GM21786 (cell line): ENCODE measurements around the gene CDH22.

Experiments used
- ATAC-seq: cut with Tn5 transposase; IDR thresholded peaks from one replicate; pipeline ENCODE4 v1.9.1; 2021; ENCODE audit not compliant: unreplicated experiment

CDH22 gene

DNA sequence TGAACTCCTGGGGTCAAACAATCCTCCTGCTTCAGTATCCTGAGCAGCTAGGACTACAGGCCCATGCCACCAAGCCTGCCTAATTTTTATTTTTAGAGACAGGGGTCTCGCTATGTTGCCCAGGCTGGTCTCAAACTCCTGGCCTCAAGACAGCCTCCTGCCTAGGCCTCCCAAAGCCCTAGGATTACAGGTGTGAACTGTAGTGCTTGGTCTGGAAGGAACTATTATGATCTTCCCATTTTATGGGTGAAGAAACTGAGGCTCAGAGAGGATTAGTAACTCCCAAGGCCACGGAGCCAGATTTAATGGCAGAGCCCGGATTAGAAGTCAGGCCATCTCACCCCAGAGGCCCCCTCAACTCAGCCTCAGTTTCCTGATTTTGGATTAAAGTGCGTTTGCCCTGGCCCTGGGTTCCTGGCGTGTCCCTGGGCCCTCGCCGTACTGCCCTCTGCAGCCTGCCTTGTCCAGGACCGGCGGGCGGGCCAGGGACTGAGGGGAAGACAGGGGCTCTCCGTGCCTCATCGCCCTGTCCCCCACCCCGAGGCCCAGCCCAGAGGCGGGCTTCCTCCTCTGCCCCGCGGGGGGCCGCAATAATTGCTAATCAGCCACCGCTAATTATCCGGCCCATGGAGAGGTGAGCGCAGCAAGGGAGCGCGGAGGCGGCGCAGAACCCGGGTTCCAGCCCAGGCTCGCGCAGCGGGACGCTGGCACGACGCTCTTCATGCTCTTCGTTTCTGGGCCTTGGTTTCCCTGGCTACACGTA lies 155.3 kb downstream of the CDH22 start:
- ATAC-seq, result no peak

DNA sequence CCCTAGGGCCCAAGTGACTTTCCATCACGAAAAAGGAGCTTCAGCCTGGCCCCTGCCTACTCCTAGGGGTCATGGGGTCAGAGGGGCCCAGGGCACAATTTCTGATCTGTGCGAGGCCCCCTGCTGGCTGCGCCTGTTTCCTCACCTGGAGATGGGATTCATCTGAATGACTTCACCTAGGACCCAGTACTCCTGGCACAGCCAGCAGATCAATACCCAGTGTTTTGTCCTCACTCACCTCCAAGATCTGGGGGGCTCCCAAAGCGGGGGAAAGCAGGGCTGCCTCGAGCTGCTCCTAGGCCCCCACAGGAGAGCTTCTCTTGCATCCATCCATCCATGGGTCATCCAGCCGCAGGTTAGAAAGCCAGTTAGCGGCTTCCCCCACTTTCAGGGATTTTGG lies 156.4 kb downstream of the CDH22 start:
- no peak for ATAC-seq

DNA sequence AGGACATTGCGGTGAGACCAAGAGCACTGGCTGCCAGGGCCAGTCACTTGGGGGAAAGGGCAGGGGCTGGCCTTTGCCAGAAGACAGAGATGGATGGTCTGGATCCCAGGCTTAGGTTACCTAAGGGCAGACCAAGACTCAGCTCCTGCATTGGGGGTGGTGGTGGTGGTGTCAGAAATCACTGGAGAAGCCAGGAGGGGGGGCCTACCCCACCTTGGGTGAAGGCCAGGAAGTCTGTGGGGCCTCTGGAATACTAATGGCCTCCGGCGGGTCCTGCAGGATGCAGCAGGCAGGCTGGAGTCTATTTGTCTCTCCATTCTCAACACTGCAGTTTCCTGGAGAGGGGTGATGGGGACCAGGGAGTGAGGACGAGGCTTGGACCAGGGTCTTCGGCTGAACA lies 157.4 kb downstream of the CDH22 start:
- ATAC-seq, result no peak

DNA sequence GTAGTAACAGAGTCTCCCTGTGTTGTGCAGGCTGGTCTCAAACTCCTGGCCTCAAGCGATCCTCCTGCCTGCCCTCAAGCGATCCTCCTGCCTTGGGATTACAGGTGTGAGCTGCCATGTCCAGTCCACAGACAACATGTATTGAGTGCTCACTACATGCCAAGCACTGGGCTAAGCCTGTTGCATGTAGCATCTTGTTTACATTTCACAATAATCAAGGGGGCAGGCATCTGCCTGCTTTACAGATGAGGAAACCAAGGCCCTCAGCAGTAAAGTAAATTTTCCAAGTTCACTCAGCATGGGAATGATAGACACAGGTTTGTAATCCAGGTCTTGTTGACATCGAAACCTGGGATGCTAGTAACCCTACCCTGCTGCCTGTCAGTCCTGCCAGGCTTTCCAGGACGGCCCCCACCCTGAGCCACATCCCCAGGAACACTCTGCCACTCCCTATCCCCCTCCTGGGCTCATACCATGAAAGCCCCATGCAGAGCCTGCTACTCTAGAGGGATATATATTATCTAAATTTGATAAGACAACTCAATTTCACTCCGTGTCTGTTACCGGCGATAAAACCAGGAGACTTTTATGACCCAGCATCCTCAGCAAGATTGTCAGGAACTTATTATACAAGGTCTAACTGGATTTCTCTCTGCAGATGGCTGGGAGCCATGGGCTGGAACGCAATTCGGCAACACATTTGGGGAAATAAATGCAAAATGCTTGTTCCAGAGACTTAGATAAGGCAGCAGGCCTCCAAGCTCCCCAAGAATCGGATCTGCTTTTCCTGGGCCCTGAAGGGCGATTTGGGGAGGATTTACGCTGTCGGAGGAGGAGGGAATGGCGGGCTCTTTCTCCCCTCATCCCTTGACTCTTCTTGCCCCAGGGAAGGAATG lies 159.7 kb downstream of the CDH22 start:
- no peak for ATAC-seq

DNA sequence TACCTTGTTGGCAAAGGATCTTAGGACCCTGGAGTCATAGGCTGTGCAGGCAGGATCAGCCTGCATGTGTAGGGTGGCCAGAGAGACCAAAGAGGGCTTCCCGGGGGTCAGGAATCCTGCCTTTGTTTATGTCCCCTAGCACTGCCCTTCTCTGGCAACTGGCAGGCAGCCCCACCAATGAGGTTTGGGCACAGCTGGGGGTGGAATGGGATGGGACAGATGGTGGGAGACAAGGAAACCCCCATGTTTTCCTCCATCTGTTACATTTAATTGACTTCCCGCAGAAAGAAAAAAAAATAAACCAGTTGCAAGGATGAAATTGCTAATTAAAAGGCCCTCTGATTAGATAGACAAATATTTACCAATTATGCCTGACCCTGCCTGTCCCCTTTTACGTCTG lies 162.6 kb downstream of the CDH22 start:
- no peak for ATAC-seq

DNA sequence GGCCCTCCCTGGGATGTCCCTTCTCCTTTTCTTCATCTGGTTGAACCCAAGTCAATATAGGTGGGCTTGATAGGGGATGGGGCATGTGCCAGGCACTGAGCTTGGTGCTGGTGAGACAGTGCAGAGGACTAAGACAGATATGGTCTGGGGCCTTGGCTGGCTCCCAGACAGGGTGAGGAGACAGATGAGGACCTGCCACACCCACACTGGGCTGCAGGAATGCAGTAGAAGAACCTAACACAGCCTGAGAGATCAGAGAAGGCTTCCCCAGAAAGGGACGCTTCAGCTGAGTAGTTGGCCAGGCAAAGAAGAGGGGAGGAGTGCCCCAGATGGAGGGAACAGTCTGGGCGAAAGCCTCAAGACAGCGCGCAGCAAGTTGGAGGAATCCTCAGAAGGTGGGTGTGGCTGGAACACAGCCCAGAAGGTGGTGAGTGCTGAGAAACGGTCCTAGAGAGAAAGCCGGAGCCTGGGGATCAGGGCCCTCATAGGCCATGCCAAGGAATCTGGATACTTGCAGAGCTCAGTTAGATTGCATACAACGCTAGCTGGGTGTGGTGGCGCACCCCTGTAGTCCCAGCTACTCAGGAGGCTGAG lies 163.8 kb downstream of the CDH22 start:
- no peak for ATAC-seq

DNA sequence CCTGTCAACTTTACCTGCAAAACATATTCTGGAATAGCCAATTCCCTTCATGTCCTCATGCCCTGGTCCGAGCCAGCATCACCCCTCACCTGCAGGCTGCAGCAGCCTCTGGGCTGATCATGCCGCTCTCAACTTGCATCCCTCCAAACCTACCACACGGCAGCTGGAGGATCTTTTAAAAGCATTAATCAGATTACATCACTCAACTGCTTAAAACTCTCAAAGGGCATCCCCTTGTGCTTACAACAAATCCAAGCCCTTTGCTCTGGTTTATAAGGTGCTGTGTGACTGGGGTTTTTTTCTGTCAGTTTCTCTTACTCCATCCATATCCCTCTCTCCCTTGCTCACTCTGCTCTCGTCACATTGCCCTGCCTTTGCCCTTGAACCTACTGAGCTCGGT lies 166.2 kb downstream of the CDH22 start:
- ATAC-seq, result no peak

DNA sequence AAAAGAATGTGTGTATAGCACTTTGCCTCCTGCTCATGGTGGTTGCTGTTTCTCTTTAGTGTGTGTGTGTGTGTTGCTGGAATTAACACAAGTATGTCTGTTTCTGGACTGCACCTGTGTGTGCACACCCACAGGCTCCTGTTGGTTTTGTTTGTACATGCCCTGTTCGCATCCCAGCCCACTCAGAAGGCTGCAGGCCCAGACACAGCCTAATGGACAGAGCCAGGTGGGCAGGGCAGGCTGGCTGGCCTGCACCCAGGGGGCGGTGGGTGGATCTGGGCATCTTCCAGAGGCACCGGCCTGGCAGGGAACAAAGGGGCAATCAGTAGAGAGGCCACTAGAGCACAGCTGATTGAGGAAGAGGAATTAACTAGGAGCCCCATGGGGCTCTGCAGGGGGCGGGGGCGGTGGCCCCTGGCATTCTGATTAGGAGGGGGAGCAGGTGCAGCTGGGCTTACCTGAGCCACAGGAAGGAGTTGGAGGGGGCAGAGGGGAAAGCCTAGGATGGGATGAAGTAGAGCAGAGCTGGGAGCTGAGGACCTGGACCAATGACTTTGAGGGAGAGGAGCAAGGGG lies 168.3 kb downstream of the CDH22 start:
- no peak for ATAC-seq

DNA sequence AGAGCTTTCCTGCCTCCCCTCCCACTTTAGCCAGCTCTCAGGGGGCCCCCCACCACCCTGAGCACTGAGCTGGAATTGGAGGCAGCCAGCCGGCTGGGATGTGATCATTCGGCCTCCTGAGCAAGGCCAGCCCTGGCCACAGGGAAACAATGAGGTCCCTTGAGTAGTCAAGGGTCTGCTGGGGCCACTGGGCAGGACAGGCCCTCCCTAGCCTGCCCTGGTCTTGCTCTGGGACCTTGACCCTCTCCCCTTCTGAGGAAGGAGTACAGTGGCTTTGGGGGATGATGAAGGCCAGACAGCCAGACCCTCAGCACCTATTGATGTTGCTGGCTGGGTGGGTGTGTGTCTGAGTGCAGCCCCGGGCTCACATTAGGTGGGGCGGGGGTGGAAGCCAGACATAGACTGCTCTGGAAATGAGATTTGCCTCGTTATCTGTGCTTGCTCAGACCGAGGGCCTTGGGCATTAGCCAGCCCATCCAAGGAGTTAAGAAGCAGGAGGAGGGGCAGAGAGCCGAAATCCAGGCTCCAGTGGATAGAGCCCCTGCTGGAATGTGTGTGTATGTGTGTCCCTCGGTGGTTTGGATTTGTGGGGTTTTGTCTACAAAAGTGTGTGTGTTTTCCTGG lies 168.9 kb downstream of the CDH22 start:
- no peak for ATAC-seq

DNA sequence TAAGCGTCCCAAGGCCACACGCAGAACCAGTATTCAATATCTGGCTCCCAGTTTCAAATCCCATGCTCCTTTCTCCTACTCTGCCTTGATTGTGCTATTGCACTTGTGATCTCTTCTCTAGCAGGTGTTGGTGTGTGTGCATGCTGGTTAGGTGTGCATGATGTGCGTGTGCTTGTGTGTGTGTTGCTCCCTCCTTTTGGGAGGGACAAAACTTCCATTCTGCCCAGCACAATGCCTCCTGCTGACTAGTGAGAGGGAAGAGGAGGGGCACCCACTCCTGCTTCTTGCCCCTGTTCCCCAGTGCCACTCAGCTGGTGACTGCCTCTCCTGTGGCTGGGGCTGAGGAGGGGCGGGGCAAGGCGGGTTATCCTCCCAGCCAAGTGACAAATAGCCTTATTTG lies 170.5 kb downstream of the CDH22 start:
- no peak for ATAC-seq

DNA sequence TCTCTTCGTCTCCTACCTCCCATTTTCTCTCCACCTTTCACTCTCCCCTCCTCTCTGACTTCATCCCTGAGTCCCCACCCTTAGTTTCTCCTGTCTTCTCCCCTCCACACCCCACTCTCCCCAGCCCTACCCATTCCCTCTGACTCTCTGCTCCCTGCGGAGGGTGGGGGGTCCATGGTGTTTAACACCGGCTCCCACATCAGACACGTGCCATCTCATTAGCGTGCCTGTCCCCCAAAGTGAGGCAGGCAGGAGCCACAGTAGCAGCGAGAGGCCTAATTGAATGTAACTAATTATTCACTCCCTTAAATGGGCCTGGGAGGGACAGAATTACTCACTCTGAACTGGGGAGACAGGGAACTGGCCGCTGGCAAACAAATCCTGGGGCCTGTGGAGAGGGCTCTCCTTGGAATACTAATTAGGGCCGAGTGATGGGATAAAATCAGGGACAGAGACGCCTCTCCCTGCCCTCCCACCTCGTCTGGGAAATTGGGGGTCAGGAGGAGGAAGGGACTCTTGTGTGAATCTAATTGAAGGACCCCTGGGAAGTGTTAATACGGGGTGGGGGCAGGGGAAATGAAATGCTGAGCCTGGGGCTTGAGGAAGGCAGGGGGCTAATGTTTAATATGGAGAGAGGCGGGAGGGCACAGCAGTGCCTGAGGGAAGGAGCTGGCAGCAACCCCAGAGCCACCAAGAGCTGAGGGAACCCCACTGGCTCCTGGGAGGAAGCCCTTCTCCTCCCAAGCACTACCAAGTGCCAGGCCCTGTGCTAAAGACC lies 172.3 kb downstream of the CDH22 start:
- ATAC-seq, result no peak

DNA sequence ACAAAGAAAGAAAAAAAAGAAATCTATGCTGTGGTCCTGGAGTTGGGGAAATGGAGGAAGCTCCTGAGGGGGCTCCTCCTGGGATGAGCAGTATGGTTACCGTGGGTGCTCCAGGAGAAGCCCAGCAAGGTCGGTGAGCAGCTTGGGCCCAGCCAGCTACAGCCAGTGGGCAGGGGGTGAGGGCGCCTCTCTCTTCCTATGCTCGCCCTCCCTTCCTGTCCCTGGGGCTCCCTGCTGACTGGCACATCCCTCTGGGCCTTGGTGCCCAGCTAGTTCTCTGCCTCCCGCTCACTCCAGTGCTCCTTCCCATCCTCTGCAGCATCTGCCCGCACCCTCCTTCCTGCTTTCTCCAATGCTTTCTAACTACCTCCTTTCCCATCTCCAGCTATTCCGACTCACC lies 173.6 kb downstream of the CDH22 start:
- no peak for ATAC-seq

DNA sequence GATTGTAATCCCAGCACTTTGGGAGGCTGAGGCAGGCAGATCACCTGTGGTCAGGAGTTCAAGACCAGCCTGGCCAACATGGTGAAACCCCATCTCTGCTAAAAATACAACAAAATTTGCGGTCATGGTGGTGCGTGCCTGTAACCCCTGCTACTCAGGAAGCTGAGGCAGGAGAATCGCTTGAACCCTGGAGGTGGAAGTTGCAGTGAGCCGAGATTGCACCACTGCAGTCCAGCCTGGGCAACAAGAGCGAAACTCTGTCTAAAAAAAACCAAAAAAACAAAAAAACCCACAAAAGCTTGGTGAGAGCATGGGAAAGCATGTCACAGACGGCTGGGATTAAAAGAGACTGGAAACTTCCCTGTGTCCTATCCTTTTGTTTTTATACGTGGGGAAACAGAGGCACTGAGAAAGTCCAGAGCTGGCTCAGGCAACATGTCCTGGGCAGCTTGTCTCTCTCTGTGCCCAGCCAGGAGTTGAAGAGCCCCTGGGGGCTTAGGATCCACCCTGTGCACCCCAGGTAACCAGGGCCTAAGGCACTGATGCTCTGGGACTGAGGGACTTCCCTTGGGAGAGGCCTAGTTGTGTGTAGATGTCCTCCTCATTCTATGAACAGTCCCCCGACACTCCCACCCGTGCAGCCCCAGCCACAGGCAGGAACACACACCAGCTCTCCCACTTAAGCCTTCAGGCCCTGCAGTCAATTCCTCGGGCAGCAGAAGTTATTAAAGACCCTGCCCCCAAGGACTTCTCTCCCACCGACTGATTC lies 174.2 kb downstream of the CDH22 start:
- ATAC-seq, result no peak

DNA sequence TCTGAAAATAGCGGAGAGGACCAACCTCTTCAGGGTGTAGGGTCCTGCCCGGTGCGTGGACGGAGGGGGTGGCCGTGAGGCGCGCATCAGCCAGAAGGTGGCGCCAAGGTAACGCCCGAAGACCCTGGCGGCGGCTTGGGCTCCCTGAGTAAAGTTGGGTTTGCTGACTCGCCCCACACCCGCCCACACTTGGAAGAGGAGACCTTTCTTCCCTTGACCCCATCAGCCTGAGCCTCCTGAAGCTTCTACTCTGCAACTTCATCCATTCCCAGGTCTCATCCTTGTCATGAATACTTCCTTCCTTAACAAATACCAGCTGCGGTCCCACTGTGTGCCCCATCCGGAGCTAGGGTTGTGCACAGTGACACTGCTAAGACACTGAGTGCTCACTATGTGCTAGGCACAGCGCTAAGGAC lies 175.6 kb downstream of the CDH22 start:
- no peak for ATAC-seq

DNA sequence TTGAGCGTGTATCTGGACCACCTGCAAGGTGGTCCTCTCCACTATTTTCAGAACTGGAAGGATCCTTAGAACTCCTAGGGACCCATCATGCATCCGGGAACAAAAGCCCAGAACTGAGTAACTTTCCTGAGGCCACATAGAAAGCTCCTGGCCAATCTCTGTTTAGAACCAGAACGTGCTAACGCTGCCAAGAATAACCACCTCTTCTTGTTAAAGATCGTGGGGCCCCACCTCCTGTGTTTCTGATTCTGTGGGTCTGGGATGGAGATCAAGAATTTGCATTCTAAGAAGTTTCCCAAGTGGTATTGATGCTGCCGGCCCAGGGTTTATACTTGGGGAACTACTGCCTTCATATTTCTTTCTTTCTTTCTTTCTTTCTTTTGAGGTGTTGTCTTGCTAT lies 176.9 kb downstream of the CDH22 start:
- no peak for ATAC-seq

DNA sequence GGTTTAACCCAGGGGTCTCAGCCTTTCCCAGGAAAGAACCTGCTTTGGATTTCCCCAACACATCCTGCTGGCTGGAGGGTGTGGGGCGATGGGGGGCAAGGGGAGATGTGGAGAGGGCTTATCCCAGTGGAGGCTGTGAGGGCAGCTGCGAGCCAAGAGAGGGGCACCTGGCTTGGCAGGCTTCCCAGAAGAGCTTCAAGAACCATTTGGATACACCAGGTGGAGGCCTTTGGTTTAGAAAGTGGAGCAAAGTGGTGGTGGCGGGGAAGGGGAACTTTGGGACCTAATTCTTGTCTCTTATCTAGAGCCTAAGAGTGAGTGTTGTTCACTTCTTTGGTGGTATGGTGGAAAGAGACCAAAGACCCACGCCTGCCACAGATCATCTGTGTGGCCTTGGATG lies 177.8 kb downstream of the CDH22 start:
- no peak for ATAC-seq

DNA sequence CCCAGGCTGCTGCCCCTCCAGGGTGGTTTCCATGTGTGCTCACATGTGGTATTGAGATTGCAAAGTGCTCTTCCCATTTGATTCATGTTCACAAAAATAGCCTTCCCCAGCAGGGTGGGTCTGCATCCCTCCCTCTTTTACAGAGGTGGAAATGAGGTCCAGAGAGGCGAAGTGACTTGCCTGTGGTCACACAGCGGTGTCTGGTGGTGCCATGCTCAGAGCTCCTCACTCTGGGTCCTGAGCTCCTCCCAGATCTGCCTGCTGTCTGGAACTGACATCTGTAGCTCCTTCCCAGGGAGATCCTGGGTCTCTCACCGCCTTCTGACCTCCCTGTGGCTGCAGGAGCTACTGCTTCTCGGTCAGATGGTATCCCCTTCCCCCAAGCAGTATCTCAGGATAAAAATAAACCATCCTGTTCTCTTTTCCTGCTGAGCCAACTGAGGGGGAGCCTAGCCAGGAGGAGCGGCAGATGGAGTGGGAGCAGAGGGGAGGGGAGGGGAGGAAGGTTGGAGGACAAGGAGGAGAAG lies 178.3 kb downstream of the CDH22 start:
- no peak for ATAC-seq

DNA sequence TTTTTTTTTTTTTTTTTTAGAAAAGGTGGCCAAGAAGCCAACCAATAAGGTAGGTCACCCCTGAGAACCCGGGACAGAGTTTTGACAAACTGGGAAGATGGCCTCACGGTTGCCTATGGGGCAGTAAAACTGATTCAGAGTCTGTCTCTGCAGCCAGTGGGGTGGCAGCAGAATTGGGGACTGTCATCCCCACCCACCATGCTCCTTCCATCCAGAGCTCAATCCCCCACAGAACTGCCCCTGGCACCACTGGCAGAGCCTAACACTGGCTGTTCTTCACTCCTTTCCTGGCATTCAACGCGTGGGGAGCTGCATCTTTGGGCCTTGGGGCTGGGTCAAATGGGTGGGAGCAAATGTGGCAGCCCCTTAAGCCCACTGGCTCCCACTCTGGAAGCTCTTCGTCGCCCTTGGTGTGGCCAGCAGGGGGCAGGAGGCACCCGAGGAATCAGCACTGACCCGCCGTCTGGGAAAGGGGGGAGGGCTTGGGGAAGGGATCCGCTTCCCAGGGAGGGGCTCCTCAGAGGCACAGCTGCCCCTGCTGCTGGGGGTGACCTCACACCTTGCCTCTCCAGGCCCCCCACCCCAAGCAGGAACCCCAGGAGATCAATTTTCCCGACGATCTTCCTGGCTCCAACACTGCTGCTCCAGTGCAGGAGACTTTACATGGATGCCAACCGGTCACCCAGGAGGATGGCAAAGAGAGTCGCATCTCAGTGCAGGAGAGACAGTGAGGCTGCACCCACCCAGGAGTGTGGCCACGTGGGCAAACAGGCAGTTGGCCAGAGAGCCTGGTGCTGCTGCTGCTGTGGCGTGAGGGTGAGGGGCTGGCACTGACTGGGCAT lies 179.8 kb downstream of the CDH22 start:
- no peak for ATAC-seq
